Stimulated activated effector memory CD8-positive, alpha-beta T cell treated with anti-CD3 and anti-CD28 coated beads, Interleukin-12 subunit alpha, Interleukin-12 subunit beta, amount 100 ng/mL, for 72 hours (primary cell): Measurements from ENCODE around the gene PDE2A.

Source experiments
- ATAC-seq: fragments of 150-1000 bp; cut with Tn5 transposase; 2 replicates; pipeline ENCODE4 v1.10.0; 2021
- DNase-seq, 2 donors: peaks; one replicate each; pipeline ENCODE4 v3.0.0; 2021 to 2022; ENCODE audit warnings: low spot score in 2 of 2
- H3K27ac Mint-ChIP-seq: one replicate; pipeline ENCODE4 v1.8.0; 2022; ENCODE audit warnings: mild to moderate bottlenecking, mixed read lengths
- H3K36me3 Mint-ChIP-seq: one replicate; pipeline ENCODE4 v1.8.0; 2022; ENCODE audit warnings: mild to moderate bottlenecking, mixed read lengths
- H3K4me1 Mint-ChIP-seq: one replicate; pipeline ENCODE4 v1.8.0; 2022; ENCODE audit warnings: mixed read lengths
- H3K4me3 Mint-ChIP-seq: one replicate; pipeline ENCODE4 v1.8.0; 2022; ENCODE audit warnings: mild to moderate bottlenecking, mixed read lengths
- H3K9me3 Mint-ChIP-seq: one replicate; pipeline ENCODE4 v1.8.0; 2022; ENCODE audit warnings: mixed read lengths

The PDE2A gene

DNA sequence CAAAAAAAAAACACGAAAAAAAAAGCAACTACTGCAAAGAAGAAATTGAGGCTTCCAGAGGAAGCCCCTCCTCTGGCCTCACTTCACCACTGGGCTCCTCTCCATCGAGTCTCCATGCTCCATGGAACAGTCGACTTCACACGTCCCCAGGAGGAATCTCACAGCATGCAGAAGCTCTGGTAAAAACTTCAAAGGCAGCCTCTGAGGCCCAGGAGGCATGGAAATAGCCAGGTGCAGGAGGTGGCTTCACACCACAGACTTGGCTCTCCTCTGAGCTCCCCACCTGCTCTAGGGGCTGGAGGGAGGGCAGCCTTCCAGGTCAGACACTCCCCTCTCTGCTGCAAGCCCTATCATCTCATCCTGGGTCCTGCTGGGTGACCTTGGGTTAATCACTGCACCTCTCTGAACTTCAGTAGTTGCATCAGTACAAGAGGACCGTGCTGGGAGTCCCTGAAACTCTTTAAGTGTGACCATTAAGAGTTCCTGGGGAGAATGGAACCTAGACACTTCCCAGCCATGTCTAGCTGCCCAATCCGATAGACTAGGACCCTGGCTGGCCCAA is 8.2 kb downstream of the PDE2A start:
- Mint-ChIP-seq H3K4me1 (peaks cover 9% of the 10 kb centered on the region), H3K9me3 (peaks cover 3% of the 10 kb centered on the region), H3K36me3 (no peaks in the 10 kb centered on the region), H3K27ac (no peak overlapping the region), H3K4me3 (no peak overlapping the region)
- ATAC-seq (no peak), DNase-seq (no peak)

DNA sequence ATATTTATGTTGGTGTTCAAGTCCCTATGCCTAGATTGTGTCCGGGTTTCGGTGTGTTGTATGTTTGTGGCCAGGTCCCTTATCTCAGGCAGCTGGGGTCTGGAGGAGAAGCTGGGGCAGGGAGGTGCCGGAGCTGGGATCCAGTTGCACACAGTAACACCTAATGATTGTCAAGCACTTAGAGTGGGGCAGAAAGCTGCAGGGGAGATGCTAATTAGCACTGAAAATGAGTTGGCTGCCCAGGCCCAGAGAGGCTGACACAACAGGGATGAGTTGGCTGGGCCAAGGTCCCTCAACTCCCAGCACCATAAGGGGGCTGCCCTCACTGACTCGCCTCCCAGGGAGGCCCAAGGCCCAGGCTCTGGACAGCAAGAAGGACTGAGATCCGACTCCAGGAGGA is 12.2 kb downstream of the PDE2A start:
- ATAC-seq = no peak
- H3K4me1 Mint-ChIP-seq = no peaks in the 10 kb centered on the region

DNA sequence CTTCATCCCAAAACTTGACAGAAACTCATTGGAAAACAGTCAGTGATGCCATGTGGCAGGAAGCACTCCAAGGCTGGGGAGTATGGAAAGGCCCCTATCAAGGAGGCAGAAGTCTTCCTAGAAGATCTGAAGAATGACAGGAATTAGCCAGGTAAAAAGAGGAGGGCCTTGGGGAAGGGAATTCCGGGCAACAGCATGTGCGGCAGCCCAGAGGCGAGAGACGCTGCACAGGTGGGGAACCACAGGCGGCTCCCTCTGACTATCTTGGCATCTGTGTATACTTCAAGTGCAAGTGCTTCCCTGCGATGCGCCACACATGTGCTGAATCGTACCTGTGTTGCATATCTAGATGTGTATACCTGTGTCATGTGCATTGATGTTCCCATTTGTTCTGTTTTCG is 12.7 kb downstream of the PDE2A start:
- H3K9me3 Mint-ChIP-seq = no peaks in the 10 kb centered on the region
- no peak overlapping the region for H3K27ac Mint-ChIP-seq
- H3K36me3 Mint-ChIP-seq = no peaks in the 10 kb centered on the region
- no peak overlapping the region for H3K4me3 Mint-ChIP-seq
- ATAC-seq (no peak), DNase-seq (no peak)
- no peaks in the 10 kb centered on the region for H3K4me1 Mint-ChIP-seq

More for the DNA sequence above, 12.2 kb downstream of the PDE2A start:
- Mint-ChIP-seq H3K4me3 (no peak overlapping the region), H3K9me3 (no peaks in the 10 kb centered on the region), H3K36me3 (no peaks in the 10 kb centered on the region), H3K27ac (no peak overlapping the region)
- DNase-seq = no peak

DNA sequence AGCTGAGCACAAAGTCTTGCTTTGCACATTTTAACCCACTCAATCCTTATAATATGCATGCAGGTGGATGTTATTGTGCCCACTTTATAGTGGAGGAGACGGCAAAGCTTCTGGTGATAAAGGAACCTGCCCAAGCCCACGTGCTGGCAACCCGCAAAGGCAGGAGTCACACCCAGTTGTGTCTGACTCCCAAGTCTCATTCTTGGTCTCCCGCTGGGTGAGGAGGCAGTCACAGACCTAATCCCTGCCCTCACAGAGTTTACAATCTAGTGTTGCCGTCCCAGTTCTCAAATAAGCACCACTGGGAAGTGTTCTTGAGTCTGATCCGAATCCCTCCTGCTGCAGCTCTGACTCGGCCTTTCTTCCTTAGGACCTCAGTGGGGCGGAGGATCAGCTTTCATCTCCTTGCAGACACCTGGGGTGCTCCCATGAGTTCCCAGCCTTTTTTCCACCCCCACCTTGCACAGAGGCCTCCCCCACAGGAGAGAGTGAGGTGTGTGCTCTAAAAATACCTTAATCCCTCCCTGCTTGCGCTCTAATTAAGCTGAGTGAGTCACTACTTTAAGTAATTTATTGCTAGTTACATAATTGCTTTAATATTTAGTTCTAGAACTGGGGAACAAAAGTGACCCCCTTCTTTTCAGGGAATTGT is 15.1 kb downstream of the PDE2A start:
- DNase-seq (no peak), ATAC-seq (no peak)
- Mint-ChIP-seq H3K9me3 (no peaks in the 10 kb centered on the region), H3K27ac (no peak overlapping the region), H3K4me3 (no peak overlapping the region), H3K36me3 (no peaks in the 10 kb centered on the region), H3K4me1 (no peaks in the 10 kb centered on the region)

DNA sequence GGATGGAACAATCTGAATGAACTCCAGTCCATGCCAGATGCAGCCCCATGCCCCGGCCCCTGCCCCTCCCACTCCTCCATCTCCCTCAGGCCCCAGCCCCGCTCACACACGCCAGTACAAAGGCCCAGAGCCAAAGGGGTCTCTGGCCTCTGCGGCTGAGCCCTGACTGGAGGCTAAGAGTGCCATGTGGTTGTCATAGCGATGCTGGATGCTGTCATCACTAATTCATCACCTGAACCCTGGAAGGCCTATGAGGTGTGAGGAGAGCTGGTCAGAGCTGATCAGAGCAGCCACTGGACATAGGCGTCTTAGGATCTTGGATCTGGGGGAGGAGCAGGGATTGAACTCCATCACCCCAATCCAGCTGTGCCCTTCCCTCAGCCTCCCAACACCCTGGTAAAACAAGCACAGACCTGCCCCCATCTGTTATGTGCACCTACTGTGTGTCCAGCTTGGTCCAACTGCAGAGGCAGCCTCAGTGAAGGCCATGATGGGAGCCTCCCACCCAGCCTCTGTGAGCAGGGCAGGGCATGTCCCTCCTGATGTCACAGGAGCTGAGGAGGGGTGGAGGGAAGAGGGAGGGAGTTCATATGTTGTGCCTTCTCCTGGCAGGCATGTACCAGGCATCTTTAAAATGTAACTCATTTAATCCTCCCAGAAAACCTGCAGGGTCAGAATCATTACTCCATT is 16.7 kb downstream of the PDE2A start:
- Mint-ChIP-seq H3K36me3 (no peaks in the 10 kb centered on the region), H3K4me1 (no peaks in the 10 kb centered on the region), H3K9me3 (no peaks in the 10 kb centered on the region), H3K4me3 (no peak overlapping the region), H3K27ac (no peak overlapping the region)
- ATAC-seq (no peak), DNase-seq (no peak)

DNA sequence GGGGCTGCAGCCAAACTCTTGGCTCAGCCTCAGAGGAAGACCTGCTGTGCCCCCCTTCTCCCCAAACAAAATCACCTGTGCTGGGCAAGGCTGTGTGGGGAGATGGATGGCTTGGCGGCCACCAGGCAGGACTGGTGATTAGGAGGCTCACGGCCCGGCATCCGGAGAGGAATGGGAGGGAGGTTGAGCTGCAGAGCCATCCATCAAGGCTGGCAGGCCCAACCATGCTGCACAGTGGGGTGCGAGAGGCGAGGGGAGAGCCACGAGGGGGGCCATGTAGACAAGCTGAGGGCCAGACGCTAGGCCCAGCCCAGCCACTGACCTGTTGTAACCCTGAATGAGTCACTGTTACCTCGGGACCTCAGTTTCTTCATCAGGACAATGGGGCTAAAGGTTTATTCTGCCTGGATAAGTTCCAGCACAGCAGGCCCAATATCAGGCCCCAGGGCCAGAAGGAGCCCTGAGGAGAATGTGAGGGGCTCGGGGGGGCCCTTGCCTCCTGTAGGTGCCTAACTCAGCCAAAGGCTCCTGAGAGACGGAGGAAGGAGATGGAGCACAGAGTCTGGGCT is 18.2 kb downstream of the PDE2A start:
- no peak for DNase-seq
- Mint-ChIP-seq H3K4me1 (no peaks in the 10 kb centered on the region), H3K36me3 (no peaks in the 10 kb centered on the region), H3K9me3 (no peaks in the 10 kb centered on the region), H3K27ac (no peak overlapping the region), H3K4me3 (no peak overlapping the region)
- no peak for ATAC-seq

DNA sequence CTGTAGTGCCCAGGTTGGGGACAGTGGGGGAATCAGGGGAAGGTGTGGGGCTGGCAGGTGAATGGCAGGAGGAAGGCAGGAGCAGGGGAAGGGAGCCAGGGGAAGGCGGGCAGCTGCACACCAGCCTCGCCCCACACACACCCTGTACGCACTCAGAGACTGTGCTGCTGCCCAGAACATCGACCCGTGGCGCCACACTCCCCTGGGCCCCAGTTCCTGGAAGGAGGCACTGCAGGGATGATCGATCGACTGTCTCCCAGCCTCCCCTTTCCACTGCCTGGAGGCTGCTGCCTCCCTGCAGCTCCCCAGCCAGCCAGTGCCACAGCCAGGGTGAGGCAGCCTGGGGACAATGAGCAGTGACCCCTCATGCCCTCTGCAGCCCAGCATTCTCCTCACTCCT is 19.2 kb downstream of the PDE2A start:
- ATAC-seq = no peak
- Mint-ChIP-seq H3K4me1 (no peaks in the 10 kb centered on the region), H3K9me3 (no peaks in the 10 kb centered on the region), H3K36me3 (no peaks in the 10 kb centered on the region), H3K4me3 (no peak overlapping the region), H3K27ac (no peak overlapping the region)
- DNase-seq = no peak

DNA sequence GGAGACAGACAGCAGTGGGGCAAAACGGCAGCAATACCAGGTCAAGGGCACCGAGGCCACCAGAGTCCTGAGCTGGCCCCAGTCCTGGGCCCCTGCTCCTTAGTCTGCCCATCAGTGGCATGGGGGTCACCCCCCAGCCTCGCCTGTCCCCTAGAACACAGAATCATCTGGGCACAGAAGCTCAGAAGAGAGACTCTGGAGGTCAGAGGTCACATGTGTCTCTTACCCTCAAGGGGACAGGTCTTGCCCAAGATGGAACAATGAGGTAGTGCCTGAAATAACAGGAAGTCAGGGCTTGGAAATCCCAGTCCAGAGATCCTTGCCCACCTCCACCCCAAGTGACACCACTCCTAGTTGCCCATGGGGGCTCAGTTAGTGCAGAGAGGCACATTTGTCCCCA is 20.6 kb downstream of the PDE2A start:
- ATAC-seq (no peak), DNase-seq (no peak)
- no peak overlapping the region for H3K4me3 Mint-ChIP-seq
- H3K27ac Mint-ChIP-seq = no peak overlapping the region
- H3K36me3 Mint-ChIP-seq = no peaks in the 10 kb centered on the region
- no peaks in the 10 kb centered on the region for H3K4me1 Mint-ChIP-seq
- no peaks in the 10 kb centered on the region for H3K9me3 Mint-ChIP-seq

DNA sequence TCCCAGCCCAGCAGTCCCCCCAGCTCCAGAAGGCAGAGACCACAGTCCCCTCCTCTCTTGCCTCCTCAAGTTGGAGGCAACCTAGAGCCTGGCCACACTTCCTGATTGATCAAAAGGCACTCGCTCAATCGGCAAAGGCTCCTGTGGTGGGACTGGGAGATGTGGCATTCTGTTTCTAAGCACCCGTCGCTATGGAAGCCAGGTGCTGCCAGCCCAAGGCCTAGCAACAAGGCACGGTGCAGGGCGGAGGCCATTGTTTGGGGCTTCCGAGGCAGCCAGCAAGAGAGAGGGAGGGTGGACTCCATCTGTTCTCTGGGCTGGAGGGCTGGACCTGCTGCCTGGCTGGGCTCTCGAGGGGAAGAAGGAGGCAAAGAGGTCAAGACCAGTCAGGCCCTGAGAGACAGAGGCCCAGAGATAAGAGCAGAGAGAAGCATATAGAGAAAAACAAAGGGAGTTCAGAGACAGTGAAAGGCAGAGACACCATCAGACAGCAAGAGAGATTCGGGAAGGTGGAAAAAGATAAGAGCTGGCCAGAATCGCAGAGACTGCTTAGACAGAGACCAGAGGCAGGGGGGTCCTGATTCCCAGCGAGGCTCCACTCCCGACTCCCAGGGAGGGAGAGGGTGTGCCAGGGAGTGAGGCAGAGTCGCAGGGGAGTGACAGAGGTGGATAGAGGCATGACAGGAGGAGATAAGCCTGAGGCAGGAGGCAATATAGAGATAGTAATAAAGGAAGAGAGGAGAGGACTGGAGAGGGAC is 21.2 kb downstream of the PDE2A start:
- H3K4me3 Mint-ChIP-seq = no peak overlapping the region
- H3K4me1 Mint-ChIP-seq = no peaks in the 10 kb centered on the region
- no peaks in the 10 kb centered on the region for H3K36me3 Mint-ChIP-seq
- H3K9me3 Mint-ChIP-seq = no peaks in the 10 kb centered on the region
- no peak for ATAC-seq
- no peak for DNase-seq
- H3K27ac Mint-ChIP-seq = no peak overlapping the region

DNA sequence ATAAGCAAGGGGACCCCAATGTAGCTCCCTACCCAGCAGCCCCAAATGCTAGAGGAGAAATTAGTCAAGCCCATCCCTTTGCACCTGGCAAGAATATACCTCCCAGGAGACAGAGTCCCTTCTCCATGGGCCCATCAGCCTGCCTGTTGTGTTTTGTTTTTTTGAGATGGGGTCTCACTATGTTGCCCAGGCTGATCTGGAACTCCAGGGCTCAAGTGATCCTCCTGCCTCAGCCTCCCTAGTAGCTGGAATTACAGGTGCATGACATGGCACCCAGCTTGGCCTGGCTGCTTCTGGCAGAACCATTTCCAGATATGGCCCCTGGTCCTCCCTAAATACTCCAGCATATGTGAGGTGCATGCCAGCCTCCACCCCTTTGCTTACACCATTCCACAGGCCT is 22.1 kb downstream of the PDE2A start:
- no peaks in the 10 kb centered on the region for H3K9me3 Mint-ChIP-seq
- H3K27ac Mint-ChIP-seq = peak overlapping the region; percentile 41
- H3K4me3 Mint-ChIP-seq = no peak overlapping the region
- DNase-seq (no peak), ATAC-seq (no peak)
- no peaks in the 10 kb centered on the region for H3K36me3 Mint-ChIP-seq
- H3K4me1 Mint-ChIP-seq = no peaks in the 10 kb centered on the region

DNA sequence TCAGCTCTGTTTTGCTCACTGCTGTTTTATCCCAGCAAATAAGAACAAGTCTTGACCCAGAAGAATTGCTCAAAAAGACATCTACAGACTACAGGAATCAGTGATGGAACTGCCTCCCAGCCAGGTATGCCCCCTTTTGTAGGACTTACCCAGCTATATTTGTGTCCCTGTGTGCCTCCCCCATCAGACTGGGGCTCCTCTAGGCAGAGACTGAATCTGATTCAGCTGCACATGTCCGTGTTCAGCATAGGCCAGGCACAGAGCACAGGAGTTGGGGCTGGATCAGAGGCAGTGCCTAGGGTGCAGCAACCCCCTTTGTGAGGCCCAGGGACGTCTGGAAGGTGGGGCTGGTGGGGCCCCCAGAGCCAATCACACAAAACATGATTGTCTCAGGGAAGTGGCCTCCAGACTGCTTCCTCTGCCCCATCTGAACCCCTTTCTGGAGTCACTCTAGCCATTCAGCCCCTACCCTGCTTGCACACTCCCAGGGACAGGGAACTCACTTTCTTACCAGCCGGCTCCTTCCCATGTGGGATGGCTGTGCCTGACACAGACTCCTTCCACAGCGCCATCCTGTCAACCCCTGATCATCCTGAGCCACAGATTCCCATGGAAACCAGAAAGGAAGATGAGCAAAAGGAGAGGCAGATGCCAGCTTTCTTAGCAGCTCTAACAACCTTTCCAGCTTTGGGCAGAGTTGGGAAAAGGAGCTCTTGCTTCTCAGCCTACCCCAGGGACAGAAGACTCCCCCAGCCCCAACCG is 24.8 kb downstream of the PDE2A start:
- H3K4me3 Mint-ChIP-seq = no peak overlapping the region

DNA sequence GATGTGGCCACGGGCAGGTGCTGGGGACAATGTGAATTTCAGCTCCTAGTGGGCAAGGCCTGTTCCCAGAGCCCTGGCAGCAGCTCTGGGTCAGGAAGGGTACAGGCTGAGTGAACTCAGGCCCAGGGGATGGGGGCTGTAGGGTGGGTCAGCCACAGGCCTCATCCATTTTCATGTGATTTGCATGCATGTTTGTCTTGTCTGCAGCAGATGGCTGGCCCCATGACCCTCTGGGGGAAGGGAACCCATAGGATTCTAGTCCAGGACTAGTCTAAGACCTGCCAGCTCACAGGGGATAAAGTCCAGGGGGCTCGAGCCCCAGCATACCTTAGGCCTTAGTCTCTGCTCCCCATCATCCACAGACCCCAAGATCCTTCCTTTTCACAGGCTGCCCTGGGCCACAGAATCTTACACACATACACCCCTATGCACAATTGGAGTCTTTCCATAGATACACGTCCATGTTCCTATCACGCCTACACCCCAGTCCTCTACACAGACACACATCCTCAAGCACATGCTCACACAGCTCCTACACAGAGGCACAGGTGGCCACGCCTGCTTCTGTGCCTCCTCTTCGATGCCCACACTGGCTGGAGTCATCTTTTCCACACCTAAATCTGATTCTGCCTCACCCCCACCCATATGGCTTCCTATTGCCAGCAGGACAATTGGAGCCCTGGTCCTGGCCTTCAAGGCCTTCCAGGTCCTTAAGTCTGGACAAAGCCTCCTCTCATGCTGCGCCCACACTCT is 25.7 kb downstream of the PDE2A start:
- H3K27ac Mint-ChIP-seq = no peak overlapping the region
- H3K9me3 Mint-ChIP-seq = no peaks in the 10 kb centered on the region
- no peak overlapping the region for H3K4me3 Mint-ChIP-seq
- no peak for DNase-seq
- no peaks in the 10 kb centered on the region for H3K36me3 Mint-ChIP-seq
- H3K4me1 Mint-ChIP-seq = peaks cover 5% of the 10 kb centered on the region
- no peak for ATAC-seq

More for the DNA sequence above, 24.8 kb downstream of the PDE2A start:
- DNase-seq (no peak), ATAC-seq (no peak)
- H3K36me3 Mint-ChIP-seq = no peaks in the 10 kb centered on the region
- H3K27ac Mint-ChIP-seq = peak overlapping the region; percentile 20
- H3K9me3 Mint-ChIP-seq = no peaks in the 10 kb centered on the region
- H3K4me1 Mint-ChIP-seq = no peaks in the 10 kb centered on the region

DNA sequence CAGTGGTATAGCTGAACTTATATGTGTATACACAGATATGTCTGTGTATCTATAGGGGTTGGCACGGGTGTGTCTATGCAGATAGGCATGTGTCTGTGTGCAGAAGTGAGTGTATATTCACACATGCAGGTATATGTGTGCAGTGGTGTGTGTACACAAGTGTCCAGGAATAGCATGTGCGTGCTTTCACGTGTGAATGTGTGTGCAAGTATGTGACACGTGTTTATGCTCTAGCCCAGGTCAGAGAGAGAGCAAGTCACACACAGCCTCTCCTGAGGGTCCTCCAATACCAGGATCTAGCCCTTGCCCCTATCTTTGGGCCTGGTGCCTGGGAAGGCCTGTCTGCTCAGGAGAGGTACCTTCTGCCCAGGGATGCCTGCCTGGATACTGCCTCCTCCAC is 26.3 kb downstream of the PDE2A start:
- Mint-ChIP-seq H3K4me3 (no peak overlapping the region), H3K4me1 (peaks cover 6% of the 10 kb centered on the region), H3K9me3 (no peaks in the 10 kb centered on the region), H3K36me3 (no peaks in the 10 kb centered on the region), H3K27ac (no peak overlapping the region)
- DNase-seq (no peak), ATAC-seq (no peak)

DNA sequence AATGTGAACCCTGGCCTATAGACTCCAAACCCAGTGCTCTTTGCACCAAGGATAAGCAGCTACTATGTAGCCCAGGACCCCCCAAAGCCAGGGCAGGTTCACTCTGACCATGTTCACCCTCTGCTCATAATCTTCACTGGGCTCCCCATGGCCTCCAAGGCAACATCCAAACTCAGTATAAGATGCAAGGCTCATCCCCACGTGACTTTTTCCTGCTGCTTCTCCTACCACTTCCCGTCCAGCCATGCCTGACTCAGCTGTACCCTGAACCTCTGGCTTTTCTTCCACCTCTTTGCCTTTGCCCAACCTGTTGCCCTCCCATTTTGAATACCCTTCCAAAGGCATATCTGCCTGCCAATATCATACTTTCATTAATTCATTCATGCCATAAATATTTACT is 27.8 kb downstream of the PDE2A start:
- H3K36me3 Mint-ChIP-seq = no peaks in the 10 kb centered on the region
- no peaks in the 10 kb centered on the region for H3K9me3 Mint-ChIP-seq
- no peak for ATAC-seq
- DNase-seq = no peak
- H3K27ac Mint-ChIP-seq = peak overlapping the region; percentile 30
- H3K4me1 Mint-ChIP-seq = peaks cover 6% of the 10 kb centered on the region
- H3K4me3 Mint-ChIP-seq = no peak overlapping the region
